ENCODE data around the gene ADSS1. TPM values are rescaled to one million over a fixed set of nuclear protein-coding genes. Genes with fewer than 3 reads are reported as not detected.

ADSS1 gene
- total and polyA plus RNA-seq, 4 donors = 5.3 to 9.3 (median 7.1) TPM

DNA sequence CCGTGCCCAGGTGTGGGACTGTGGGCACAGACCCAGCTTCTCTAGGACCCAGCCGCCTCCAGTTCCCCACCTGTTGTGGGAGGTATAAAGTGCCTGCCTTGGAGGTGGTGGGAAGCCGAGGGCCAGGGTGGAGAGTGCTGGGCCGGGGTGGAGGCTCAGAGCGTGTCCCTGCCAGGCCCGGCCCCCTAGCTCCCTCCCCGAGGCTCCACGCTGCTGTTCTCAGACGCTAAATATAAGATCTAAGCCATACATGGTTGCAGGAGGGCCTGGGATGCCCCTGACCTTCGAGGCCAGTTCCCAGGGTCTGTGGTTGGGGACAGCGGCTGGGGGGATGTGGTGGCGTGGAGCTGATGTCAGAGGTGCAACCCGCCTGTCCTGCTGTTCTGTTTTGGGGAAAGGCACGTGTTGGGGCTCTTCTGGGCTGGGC is 23.8 kb upstream of the ADSS1 start:
- no peak for DNase-seq
- Histone ChIP-seq H3K4me1 (ENCODE audit: control insufficient read depth in 5 of 5, insufficient read depth in 5 of 5, low read length in 5 of 5) (peaks cover 2 to 38% (median 10%) of the 10 kb centered on the region in 5 donors), H3K36me3 (ENCODE audit: control insufficient read depth in 4 of 4, insufficient read depth in 4 of 4, low read length in 4 of 4) (peaks cover 0 to 43% (median 12%) of the 10 kb centered on the region in 4 donors), H3K27ac (ENCODE audit: low read depth in 1 of 2, low read length in 1 of 2) (no peak overlapping the region), H3K9ac (ENCODE audit: insufficient read depth in 1 of 2, low read length in 2 of 2) (no peak overlapping the region), H3K9me3 (ENCODE audit: control insufficient read depth in 4 of 4, insufficient read depth in 3 of 4, low read length in 3 of 4) (no peaks in the 10 kb centered on the region), H3K27me3 (ENCODE audit: control insufficient read depth in 3 of 3, insufficient read depth in 3 of 3, low read length in 2 of 3) (no peaks in the 10 kb centered on the region), H3K4me3 (no peak overlapping the region)
- ATAC-seq (ENCODE audit: insufficient read depth, low FRiP score) = no peak
- TF ChIP-seq, protein P1, sequence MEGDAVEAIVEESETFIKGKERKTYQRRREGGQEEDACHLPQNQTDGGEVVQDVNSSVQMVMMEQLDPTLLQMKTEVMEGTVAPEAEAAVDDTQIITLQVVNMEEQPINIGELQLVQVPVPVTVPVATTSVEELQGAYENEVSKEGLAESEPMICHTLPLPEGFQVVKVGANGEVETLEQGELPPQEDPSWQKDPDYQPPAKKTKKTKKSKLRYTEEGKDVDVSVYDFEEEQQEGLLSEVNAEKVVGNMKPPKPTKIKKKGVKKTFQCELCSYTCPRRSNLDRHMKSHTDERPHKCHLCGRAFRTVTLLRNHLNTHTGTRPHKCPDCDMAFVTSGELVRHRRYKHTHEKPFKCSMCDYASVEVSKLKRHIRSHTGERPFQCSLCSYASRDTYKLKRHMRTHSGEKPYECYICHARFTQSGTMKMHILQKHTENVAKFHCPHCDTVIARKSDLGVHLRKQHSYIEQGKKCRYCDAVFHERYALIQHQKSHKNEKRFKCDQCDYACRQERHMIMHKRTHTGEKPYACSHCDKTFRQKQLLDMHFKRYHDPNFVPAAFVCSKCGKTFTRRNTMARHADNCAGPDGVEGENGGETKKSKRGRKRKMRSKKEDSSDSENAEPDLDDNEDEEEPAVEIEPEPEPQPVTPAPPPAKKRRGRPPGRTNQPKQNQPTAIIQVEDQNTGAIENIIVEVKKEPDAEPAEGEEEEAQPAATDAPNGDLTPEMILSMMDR (IDR thresholded peaks at IDR 0.05; ENCODE audit: control extremely low read depth, extremely low read depth) = no peak
- 73 to 76% methylated on average over 14 of the region's 14 CpGs for WGBS, 2 donors

DNA sequence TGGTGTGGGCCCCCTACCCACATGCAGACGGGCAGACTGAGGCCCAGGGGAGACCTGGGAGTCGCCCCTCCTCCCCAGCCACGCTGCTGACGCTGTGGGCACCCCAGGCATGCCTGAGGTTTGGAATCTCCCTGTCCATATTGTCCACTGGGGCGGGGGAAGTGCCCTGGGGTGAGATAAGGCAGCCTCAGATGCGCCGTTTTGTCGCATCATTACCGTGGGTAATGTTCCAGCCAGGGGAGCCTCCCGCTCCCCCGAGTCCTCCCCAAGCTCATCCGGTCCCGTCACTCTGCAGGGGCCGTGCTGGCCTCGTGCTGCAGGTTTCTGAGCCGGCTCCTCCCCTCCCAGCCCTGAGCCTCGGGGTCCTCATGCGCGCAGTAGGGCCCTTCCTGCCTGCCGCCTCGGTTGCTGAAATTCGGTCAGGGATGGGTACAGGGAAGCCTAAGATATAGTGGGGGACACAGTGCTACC is 23.2 kb upstream of the ADSS1 start:
- Histone ChIP-seq H3K9ac (ENCODE audit: insufficient read depth in 1 of 2, low read length in 2 of 2) (no peak overlapping the region), H3K4me1 (ENCODE audit: control insufficient read depth in 5 of 5, insufficient read depth in 5 of 5, low read length in 5 of 5) (peaks cover 2 to 38% (median 10%) of the 10 kb centered on the region in 5 donors), H3K36me3 (ENCODE audit: control insufficient read depth in 4 of 4, insufficient read depth in 4 of 4, low read length in 4 of 4) (peaks cover 0 to 48% (median 14%) of the 10 kb centered on the region in 4 donors), H3K4me3 (no peak overlapping the region), H3K9me3 (ENCODE audit: control insufficient read depth in 4 of 4, insufficient read depth in 3 of 4, low read length in 3 of 4) (no peaks in the 10 kb centered on the region), H3K27me3 (ENCODE audit: control insufficient read depth in 3 of 3, insufficient read depth in 3 of 3, low read length in 2 of 3) (no peaks in the 10 kb centered on the region), H3K27ac (ENCODE audit: low read depth in 1 of 2, low read length in 1 of 2) (no peak overlapping the region)
- ATAC-seq (ENCODE audit: insufficient read depth, low FRiP score) (no peak), DNase-seq (no peak)
- TF ChIP-seq, protein P1 (IDR thresholded peaks at IDR 0.05; ENCODE audit: control extremely low read depth, extremely low read depth) = no peak
- 63 to 83% methylated on average over 22 of the region's 22 CpGs for WGBS, 2 donors

DNA sequence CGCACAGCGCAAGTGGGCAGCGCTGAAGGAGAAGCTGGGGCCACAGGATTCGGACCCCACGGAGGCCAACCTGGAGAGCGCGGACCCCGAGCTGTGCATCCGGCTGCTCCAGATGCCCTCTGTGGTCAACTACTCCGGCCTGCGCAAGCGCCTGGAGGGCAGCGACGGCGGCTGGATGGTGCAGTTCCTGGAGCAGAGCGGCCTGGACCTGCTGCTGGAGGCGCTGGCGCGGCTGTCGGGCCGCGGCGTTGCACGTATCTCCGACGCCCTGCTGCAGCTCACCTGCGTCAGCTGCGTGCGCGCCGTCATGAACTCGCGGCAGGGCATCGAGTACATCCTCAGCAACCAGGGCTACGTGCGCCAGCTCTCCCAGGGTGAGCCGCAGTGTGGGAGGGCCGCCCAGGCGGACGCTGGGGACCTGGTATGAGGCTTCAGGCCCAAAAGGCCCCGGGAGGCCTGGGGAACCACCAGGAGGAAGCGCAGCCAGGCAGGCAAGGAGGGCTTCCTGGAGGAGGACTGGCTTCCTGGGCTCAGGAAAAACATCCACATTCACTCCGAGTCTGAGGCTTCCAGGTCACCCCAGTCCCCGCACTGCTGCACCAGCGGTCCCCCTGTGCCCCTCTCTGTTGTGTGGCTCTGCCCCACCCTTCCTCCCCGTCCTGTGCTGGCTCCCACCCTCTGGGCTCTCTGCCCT is 22.5 kb upstream of the ADSS1 start:
- Histone ChIP-seq H3K27ac (ENCODE audit: low read depth in 1 of 2, low read length in 1 of 2) (no peak overlapping the region), H3K4me3 (no peak overlapping the region)

More for the DNA sequence above, 22.5 kb upstream of the ADSS1 start:
- Histone ChIP-seq H3K9ac (ENCODE audit: insufficient read depth in 1 of 2, low read length in 2 of 2) (no peak overlapping the region), H3K9me3 (ENCODE audit: control insufficient read depth in 4 of 4, insufficient read depth in 3 of 4, low read length in 3 of 4) (no peaks in the 10 kb centered on the region), H3K4me1 (ENCODE audit: control insufficient read depth in 5 of 5, insufficient read depth in 5 of 5, low read length in 5 of 5) (peaks cover 2 to 38% (median 10%) of the 10 kb centered on the region in 5 donors), H3K27me3 (ENCODE audit: control insufficient read depth in 3 of 3, insufficient read depth in 3 of 3, low read length in 2 of 3) (no peaks in the 10 kb centered on the region), H3K36me3 (ENCODE audit: control insufficient read depth in 4 of 4, insufficient read depth in 4 of 4, low read length in 4 of 4) (peaks cover 0 to 47% (median 12%) of the 10 kb centered on the region in 4 donors)
- ATAC-seq (ENCODE audit: insufficient read depth, low FRiP score) (no peak), DNase-seq (no peak)
- TF ChIP-seq, protein P1 (IDR thresholded peaks at IDR 0.05; ENCODE audit: control extremely low read depth, extremely low read depth) = no peak
- 92 to 93% methylated on average over 43 to 46 of the region's 46 CpGs for WGBS, 2 donors

All from lung (tissue), 12 donors.